GM15510 (cell line): ENCODE measurements around the gene MACROD1.

Experiments used
- POLR2A ChIP-seq: IDR thresholded peaks from 3 replicates; pipeline ENCODE4 v1.6.1; 2011; ENCODE audit warnings: borderline replicate concordance; ENCODE audit not compliant: insufficient read length; ENCODE audit errors: extremely low read depth

MACROD1 gene, protein sequence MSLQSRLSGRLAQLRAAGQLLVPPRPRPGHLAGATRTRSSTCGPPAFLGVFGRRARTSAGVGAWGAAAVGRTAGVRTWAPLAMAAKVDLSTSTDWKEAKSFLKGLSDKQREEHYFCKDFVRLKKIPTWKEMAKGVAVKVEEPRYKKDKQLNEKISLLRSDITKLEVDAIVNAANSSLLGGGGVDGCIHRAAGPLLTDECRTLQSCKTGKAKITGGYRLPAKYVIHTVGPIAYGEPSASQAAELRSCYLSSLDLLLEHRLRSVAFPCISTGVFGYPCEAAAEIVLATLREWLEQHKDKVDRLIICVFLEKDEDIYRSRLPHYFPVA

DNA sequence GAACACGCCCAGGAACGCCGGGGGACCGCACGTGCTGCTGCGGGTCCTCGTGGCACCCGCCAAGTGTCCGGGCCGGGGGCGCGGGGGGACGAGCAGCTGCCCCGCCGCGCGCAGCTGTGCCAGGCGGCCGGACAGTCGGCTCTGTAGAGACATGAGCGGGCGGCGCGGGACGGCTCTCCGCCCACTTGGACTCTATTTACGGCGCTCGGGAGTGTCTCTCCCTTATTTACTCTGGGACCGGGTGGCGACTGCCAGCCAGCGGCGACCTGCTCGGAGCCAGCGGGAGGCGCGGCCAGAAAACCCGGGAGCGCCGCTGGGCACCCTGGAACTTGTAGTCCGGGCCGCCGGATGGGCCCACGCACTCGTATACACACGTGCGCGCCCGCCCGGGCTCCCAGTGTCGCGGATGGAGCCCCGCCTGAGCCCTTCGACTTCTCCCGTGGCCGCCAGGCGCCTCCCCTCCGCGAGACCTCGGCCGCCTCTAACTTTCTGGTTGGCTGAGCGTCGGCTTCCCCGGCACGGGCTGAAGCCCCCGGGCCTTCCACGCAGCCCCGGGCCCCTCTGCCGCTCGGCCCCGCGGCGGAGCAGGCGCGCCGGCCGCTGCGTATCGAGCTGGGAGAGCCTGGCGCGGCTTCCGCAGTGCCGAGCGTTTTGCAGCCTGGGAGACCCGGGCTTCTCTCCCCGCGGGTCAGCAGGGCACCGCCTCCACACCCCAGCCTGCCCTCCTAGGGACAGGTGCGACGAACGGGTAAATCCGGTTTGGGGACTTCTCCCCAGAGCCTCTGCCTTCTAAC lies at the start of gene MACROD1:
Gene MACROD1, minus strand, starts transcription at position 272 of the 794 bp plus-strand sequence. Its CDS starts 119 bp downstream, at position 153.
- TF ChIP-seq POLR2A: peak; percentile 38

DNA sequence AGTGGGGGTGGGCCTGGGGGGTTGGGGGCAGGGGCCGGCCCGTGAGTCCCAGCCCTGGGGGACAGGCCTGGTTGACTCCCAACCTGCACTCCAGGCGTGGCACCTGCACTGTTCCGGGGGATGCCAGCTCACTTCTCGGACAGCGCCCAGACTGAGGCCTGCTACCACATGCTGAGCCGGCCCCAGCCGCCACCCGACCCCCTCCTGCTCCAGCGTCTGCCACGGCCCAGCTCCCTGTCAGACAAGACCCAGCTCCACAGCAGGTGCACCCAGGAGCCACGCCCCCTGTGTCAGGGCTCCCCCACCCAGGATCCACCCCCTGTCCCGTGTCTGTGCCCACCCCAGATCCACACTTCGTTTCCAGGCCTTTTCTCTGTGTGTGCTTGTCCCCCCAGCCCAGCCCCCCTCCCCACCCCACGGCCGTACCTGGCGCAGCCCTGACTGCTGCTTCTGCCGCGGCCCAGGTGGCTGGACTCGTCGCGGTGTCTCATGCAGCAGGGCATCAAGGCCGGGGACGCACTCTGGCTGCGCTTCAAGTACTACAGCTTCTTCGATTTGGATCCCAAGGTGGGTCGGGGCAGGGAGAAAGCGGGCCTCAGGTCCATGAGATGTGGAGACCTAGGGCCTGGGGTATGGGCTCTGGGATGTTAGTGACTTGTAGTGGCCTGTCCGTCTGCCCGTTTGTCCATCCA lies 45.4 kb upstream of the MACROD1 start:
- TF ChIP-seq POLR2A: no peak

DNA sequence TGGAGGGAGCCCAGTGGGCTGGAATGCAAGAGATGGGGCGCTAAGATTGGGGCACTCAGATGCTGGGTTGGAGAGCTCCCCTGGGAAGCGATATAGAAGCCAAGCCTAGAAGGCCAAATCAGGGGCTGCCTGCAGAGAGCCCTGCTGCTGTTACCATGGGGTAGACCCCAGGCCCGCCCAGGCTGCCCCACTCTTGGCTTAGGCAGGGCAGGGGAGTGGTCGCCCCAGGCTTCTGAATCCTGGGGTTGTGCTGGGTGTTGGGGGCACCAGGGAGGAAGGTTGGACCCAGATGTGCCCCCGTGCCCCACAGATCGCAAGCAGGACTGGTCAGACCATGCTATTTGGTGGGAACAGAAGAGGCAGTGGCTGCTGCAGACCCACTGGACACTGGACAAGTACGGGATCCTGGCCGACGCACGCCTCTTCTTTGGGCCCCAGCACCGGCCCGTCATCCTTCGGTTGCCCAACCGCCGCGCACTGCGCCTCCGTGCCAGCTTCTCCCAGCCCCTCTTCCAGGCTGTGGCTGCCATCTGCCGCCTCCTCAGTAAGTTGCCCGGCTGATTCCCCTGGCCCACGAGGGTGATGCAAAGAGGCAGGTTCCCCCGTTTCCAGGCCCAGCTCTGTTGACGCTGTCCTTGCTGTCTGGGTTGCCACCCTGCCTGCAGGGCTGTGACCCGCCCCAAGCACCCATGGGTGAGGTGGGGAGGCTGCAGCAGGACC lies 44.5 kb upstream of the MACROD1 start:
- TF ChIP-seq POLR2A: no peak

DNA sequence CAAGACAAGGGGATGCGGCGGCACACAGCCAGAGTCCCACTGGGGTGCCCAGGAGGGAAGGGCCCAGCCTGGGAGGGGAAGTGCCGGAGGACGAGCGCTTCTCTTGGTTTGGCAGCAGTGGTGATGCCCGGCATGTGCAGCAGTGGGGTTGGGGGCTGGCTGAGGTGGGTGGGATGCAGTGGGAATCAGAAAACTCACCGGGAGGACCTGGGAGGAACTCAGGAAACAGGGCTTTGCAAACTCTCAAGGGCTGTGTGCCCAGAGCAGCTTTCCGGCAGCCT lies 43.6 kb upstream of the MACROD1 start:
- TF ChIP-seq POLR2A: no peak

DNA sequence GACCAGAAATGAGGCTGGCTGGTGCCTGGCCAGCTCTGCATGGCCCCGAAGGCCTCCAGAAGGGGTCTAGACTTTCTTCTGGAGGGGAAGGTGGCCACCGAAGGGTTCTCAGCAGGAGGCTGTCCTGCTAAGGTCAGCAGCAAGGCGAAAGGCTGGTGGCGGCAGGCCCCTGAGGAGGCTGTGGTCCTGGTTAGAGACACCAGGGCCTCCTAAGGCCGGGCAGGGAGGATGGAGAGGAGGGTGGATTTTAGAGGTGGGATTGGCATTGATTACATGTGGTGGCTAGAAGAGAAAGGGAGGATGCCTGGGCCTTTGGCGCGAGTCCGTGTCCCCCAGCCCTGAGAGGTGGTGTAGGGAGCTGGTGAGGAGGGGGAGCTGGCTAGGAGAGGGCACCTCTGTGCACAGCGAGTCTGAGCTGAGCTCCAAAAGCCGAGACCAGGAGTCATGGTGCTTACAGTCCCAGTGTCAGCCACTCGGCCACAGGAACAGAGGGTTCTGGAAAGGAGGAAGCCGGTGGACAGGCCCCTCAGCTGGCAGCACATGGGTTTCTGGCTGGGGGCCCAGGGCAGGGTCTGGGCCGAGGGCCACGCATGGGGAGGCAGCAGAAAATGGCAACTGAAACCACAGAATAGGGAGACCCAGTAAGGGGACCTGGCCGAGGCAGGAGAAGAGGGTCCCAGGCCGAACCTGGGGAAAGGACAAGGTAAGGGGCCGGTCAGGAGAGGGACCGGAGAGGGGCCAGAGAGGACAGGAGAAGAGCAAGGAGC lies 43.1 kb upstream of the MACROD1 start:
- no peak for TF ChIP-seq POLR2A

DNA sequence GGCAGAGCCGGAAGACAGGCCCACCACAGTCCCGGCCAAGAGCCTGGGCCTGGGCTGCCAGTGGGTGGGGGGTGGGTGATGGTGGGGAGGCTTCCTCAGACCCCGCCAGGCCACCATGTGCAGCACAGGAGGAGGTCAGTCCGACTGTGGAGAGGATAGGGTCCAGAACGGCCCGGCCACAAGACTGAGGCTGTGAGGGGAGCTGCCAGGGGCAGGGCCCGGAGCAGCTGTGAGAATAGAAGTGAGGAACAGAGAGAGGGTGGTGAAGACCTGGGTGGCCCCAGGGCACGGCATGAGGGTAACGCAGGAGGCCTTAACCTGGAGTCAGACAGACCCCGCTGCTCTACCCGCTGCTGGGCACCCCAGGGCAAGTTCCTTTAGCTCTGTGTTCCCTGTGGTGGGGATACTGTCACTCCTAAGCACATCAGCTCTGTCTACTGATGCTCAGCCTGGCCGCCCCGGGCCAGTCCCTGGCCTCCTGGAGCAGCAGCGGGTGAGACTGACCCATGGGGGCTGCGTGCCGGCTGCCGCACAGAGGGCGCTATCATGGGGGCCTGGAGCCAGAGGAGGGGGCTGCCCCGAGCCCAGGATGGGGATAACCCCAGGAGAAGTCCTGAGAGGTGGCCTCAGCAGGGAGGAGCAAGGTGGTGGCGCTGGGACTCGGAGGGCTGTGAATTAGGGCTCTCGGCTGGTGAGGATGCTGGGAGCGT lies 42.3 kb upstream of the MACROD1 start:
- TF ChIP-seq POLR2A: no peak

DNA sequence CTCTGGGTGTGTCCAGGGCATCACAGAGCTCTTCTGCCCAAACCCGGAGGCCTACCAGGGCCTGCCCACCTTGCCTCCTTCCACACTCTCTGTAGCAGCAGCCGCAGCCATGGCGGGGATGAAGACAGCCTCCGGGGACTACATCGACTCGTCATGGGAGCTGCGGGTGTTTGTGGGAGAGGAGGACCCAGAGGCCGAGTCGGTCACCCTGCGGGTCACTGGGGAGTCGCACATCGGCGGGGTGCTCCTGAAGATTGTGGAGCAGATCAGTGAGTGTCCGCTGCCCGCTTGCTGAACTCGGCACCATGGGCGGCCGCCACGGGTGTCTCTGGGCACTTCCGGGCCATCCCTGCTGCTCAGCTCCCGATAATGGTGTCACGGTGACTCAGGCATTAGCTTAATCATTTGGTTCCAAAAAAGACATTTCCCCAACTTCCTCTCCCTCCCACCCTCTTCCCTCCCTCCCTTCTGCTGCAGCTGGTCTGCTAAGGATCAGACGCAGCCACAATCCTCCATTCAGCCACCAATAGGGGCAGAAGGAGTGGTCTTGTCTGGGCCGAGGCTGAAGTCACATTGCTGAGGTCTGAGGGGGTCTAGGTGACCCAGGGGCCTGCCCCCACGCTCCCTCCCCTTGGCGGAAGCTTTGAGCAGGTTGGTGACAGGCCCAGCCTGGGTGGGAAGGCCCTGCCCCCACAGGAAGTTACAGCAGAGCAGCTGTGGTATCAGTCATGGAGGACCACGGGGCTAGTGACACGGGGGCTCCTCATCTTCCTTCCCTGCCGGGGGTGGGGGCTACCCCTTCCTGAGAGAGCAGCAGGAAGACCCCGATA lies 41.6 kb upstream of the MACROD1 start:
- TF ChIP-seq POLR2A: peak; percentile 54

DNA sequence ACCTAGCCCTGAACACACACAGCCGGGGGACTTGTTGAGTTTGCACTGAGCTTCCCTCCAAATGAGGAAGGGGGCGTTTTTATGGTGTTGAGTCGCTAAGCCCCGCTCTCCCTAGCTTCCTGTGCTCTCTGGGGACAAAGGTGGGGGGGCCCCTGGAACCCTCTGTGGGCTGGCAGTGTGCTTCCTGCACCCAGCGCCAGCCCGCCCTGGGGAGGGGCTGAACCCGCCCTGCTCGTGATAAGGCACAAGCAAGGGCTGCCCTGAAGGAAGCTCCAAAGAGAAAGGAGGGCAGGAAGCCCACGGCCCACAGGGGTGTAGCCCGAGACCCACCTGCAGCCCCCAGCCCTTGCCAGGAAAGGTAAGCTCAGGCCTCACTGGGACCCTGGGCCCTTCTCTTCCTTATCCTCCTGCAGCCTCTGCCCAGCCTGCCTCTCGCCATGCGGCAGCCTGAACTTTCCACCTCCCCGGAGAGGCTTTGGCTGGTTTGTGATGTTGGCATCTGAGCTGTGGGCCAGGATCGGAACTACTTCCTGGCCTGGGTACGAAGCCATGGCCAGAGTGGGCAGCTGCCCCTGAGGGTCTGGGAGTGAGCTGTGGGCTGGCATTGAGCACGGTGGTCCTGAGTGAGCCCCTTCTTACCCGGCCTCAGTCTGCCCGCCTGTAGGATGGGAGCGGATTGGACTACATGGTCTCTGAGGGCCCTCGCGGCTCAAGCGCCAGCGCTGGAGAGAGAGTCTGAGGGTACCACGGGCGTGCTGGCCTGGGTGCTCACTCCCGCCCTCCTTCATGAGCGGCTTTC lies 40.7 kb upstream of the MACROD1 start, which contains the start of gene FERMT3:
Gene FERMT3, plus strand, starts transcription at position 265 of the 799 bp plus-strand sequence. CDS start 644 bp downstream, outside the sequence.
- peak; percentile 68 for TF ChIP-seq POLR2A

DNA sequence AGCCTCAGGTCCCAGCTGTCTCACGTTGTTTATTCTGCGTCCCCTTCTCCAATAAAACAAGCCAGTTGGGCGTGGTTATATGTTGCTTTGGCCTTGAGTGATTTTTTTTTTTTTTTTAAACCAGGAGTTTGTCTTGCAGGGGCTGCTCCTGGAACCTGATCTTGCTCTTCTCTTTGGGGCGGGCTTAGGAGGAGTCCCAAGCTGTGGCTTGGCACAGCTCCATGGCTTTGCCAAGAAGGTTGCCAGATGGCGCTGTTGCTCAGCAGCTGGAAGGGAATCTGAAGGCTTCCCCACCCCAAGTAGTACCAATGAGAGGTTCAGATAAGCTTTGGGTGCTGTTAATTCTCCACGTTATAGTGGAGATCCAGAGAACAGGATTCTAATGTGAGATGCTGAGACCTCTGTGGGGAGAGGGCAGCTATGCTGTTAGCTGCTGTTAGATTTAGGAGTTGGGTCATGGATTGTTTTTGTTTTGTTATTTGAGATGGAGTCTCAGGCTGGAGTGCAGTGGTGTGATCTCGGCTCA lies 38.6 kb upstream of the MACROD1 start:
- no peak for TF ChIP-seq POLR2A

DNA sequence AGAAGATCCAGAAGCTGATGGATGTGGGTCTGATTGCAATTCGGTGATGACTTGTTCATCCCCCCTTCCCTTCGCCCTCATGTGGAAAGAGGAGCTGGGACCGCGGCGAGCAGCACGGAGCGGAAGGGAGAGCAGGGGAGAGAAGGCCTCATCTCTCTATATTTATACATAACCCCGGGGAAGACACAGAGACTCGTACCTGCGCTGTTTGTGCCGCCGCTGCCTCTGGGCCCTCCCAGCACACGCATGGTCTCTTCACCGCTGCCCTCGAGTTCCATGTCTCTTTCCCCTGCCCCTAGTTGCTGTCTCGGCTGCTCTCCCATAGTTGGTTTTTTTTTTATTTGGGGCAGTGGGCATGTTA lies 38.1 kb upstream of the MACROD1 start:
- TF ChIP-seq POLR2A: no peak

DNA sequence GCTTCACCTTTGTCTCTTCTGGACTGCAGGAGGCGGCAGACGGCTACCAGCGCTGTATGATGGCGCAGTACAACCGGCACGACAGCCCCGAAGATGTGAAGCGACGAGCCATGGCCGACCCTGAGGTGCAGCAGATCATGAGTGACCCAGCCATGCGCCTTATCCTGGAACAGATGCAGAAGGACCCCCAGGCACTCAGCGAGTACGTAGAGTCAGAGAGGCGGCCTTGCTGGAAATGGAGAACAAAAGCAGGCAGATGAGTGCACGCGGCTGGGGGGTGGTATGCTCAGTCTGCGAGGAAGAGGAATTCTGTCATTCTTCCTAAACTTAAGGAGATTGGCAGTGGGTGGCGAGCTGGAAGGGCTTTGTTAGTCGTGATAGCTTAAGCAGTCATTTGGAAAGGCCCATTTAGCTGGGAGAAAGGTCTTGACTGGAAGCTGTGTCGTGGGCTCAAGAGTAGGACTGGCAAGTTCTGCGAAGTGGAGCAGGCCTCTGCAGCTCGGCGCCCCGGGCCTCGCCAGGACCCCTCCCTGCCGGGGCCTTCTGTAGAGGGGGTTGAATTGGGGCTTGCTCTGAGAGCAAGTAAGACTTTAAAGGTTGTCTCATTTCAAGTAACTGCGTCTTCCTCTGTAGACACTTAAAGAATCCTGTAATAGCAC lies 37.6 kb upstream of the MACROD1 start:
- no peak for TF ChIP-seq POLR2A
